ENCODE measurements around the gene MDN1. TPM values are rescaled to one million over a fixed set of nuclear protein-coding genes. Genes with fewer than 3 reads are reported as not detected.

MDN1 gene
- total and polyA plus RNA-seq, 2 of the 8 experiments (the other 6 are each of a cell fraction or from before 2014, with no cell fraction given): 53.5 to 179 TPM

GRCh38 chr6:89768324-89768723 lies 51.3 kb downstream of the MDN1 start:
- no peak overlapping the region for H3K4me3 ChIP-seq (ENCODE audit: extremely low read depth in 1 of 4, insufficient read depth in 2 of 4, low read depth in 3 of 4, low read length in 4 of 4)
- ChIA-PET CTCF (ENCODE audit: partially characterized antibody) (interaction anchor here (0.6 to 1.2 kb wide), 2 partner anchors 14 to 15 kb away, joined by 3 to 4 read pairs; no protein-coding TSS in a partner anchor), POLR2A (ENCODE audit: partially characterized antibody) (interaction anchor here (0.6 kb wide), 1 partner anchor 33 kb away, joined by 3 read pairs; no protein-coding TSS in a partner anchor)
- no peak overlapping the region for H2BK15ac ChIP-seq (ENCODE audit: low read length)
- 97% methylated on average over 6 of the region's 6 CpGs; no CpG with 5 or more reads in 1 of the 2 experiments for WGBS, 2 experiments (ENCODE audit: extremely low coverage in 1 of 2, insufficient coverage in 1 of 2, insufficient read length in 1 of 2, insufficient replicate concordance in 2 of 2, low coverage in 1 of 2, low lambda C conversion rate in 2 of 2, missing lambda C conversion rate in 1 of 2)
- no peak overlapping the region for H2BK5ac ChIP-seq (ENCODE audit: low read depth, low read length)
- H3K79me2 ChIP-seq (ENCODE audit: control insufficient read depth in 1 of 2, insufficient read depth in 2 of 2, low read length in 2 of 2): no peaks in the 10 kb centered on the region
- no peak overlapping the region for H3K27ac ChIP-seq (ENCODE audit: low read depth, low read length)
- FAIRE-seq (no peak), DNase-seq (ENCODE audit: low read depth in 1 of 2, low spot score in 2 of 2) (no peak)
- H2BK12ac ChIP-seq (ENCODE audit: low read depth, low read length): no peak overlapping the region
- H4K5ac ChIP-seq (ENCODE audit: insufficient read length, low read depth, low read length): no peak overlapping the region
- no peak overlapping the region for H3K18ac ChIP-seq (ENCODE audit: extremely low read depth, low read length)
- no peak overlapping the region for H3K9ac ChIP-seq (replicated peaks in 1 of 4; ENCODE audit: extremely low read depth in 1 of 4, low read depth in 3 of 4, low read length in 3 of 4)
- H4K20me1 ChIP-seq (replicated peaks in 1 of 2; ENCODE audit: control insufficient read depth in 1 of 2, insufficient read depth in 2 of 2, low read length in 2 of 2): no peaks in the 10 kb centered on the region
- H3K4me2 ChIP-seq (ENCODE audit: insufficient read depth in 1 of 2, low read depth in 2 of 2, low read length in 2 of 2): no peak overlapping the region
- no peak overlapping the region for H2BK20ac ChIP-seq (ENCODE audit: low read length)
- H2AK5ac ChIP-seq (ENCODE audit: low read depth, low read length): no peak overlapping the region
- H2BK120ac ChIP-seq (replicated peaks; ENCODE audit: low read depth, low read length): no peak overlapping the region
- no peak overlapping the region for H2AFZ ChIP-seq (ENCODE audit: low read length)
- H3K4me1 ChIP-seq (replicated peaks in 1 of 4; ENCODE audit: control insufficient read depth in 3 of 4, insufficient read depth in 4 of 4, low read length in 3 of 4): no peaks in the 10 kb centered on the region
- no peaks in the 10 kb centered on the region for H3K9me3 ChIP-seq (ENCODE audit: insufficient read depth in 2 of 2, low read depth in 1 of 2, low read length in 1 of 2)
- no peak overlapping the region for H4K8ac ChIP-seq (ENCODE audit: extremely low read depth, insufficient read depth, low read length)
- H3K36me3 ChIP-seq (ENCODE audit: control insufficient read depth in 2 of 4, insufficient read depth in 4 of 4, low read length in 3 of 4): peaks cover 15 to 83% (median 58%) of the 10 kb centered on the region in 4 experiments
- H3K56ac ChIP-seq (replicated peaks; ENCODE audit: insufficient read length, low read depth, low read length): no peak overlapping the region
- no peak for TF ChIP-seq ATF2 (IDR thresholded peaks at IDR 0.05; ENCODE audit: low read length)
- H3K23me2 ChIP-seq (ENCODE audit: low read depth, low read length): no peaks in the 10 kb centered on the region
- no peak overlapping the region for H3K23ac ChIP-seq (ENCODE audit: insufficient read length)
- H3K79me1 ChIP-seq (ENCODE audit: low read depth, low read length): no peaks in the 10 kb centered on the region
- H4K91ac ChIP-seq (replicated peaks; ENCODE audit: insufficient read length, low read length): no peak overlapping the region
- no peak overlapping the region for H3K4ac ChIP-seq (replicated peaks; ENCODE audit: insufficient read length, low read depth, low read length)
- H3K27me3 ChIP-seq (replicated peaks in 1 of 4; ENCODE audit: control insufficient read depth in 3 of 4, extremely low read depth in 1 of 4, insufficient read depth in 3 of 4, low read length in 3 of 4): no peaks in the 10 kb centered on the region
- H3K14ac ChIP-seq (ENCODE audit: insufficient read length): no peak overlapping the region
